Endodermal cell (in vitro differentiated cells): Measurements from ENCODE around the gene CD276. TPM values are rescaled to one million over a fixed set of nuclear protein-coding genes. Genes with fewer than 3 reads are reported as not detected.

Source experiments
- DNase-seq: peaks from one replicate; pipeline ENCODE4 v3.0.0-alpha.2; 2017
- H3K27ac ChIP-seq: 2 replicates; pipeline ENCODE4 v1.5.1; 2013; ENCODE audit warnings: mild to moderate bottlenecking, low read depth, low read length, moderate library complexity
- H3K27me3 ChIP-seq: 2 replicates; pipeline ENCODE4 v1.6.1; 2013; ENCODE audit warnings: mild to moderate bottlenecking, low read length, moderate library complexity; ENCODE audit not compliant: insufficient read depth, control insufficient read depth, poor library complexity, severe bottlenecking
- H3K36me3 ChIP-seq: 2 replicates; pipeline ENCODE4 v1.7.0; 2013; ENCODE audit warnings: mild to moderate bottlenecking, low read length, moderate library complexity; ENCODE audit not compliant: control insufficient read depth, insufficient read depth
- H3K4me1 ChIP-seq: one replicate; pipeline ENCODE4 v1.7.0; 2013; ENCODE audit warnings: low read length; ENCODE audit not compliant: control insufficient read depth, insufficient read depth
- H3K4me3 ChIP-seq: 2 replicates; pipeline ENCODE4 v1.5.1; 2013; ENCODE audit warnings: mild to moderate bottlenecking, low read length, moderate library complexity
- H3K9ac ChIP-seq: 2 replicates; pipeline ENCODE4 v1.6.1; 2013; ENCODE audit warnings: mild to moderate bottlenecking, low read length, moderate library complexity; ENCODE audit not compliant: poor library complexity, severe bottlenecking; ENCODE audit errors: extremely low read depth
- H3K9me3 ChIP-seq: 2 replicates; pipeline ENCODE4 v1.6.1; 2013; ENCODE audit warnings: mild to moderate bottlenecking, low read length, moderate library complexity; ENCODE audit not compliant: control insufficient read depth
- H3K27ac Mint-ChIP-seq: 2 replicates; pipeline ENCODE4 v1.8.0; 2020; ENCODE audit warnings: mixed read lengths
- H3K27me3 Mint-ChIP-seq: 2 replicates; pipeline ENCODE4 v1.8.0; 2021; ENCODE audit warnings: mild to moderate bottlenecking, mixed read lengths; ENCODE audit not compliant: insufficient read depth
- H3K36me3 Mint-ChIP-seq: 2 replicates; pipeline ENCODE4 v1.8.0; 2020; ENCODE audit warnings: low read depth, mixed read lengths
- H3K4me1 Mint-ChIP-seq: 2 replicates; pipeline ENCODE4 v1.8.0; 2020; ENCODE audit warnings: mixed read lengths
- H3K4me3 Mint-ChIP-seq: 2 replicates; pipeline ENCODE4 v1.8.0; 2020; ENCODE audit warnings: mild to moderate bottlenecking, moderate library complexity, mixed read lengths
- H3K9me3 Mint-ChIP-seq: 2 replicates; pipeline ENCODE4 v1.8.0; 2020; ENCODE audit warnings: mild to moderate bottlenecking, mixed read lengths
- WGBS, 2 experiments: methylation state at CpG; one replicate each; pipeline versions ENCODE4 v1.1.5 to v1.1.7; 2013; ENCODE audit warnings: missing lambda C conversion rate in 2 of 2, mixed read lengths in 1 of 2; ENCODE audit not compliant: insufficient coverage in 1 of 2, insufficient read length in 1 of 2; 5-methylcytosine and 5-hydroxymethylcytosine counted together
- total RNA-seq, 2 donors: library from RNA; stranded (reverse); fragmentation: NEBNext Ultra II Directional in 1 of 2; extraction: Animal tissue kit (Norgen Biotek cat#: 25700) in 1 of 2; gene quantifications; 2 replicates in 1 of 2; 3 replicates in 1 of 2; pipeline ENCODE4 v1.2.1, GENCODE V29; 2021
- TF ChIP-seq, protein P1 (sequence below): fragments of 200-600 bp; sonication (generic); conservative IDR thresholded peaks from 2 replicates; pipeline ENCODE4 v1.5.0; 2021; ENCODE audit warnings: antibody characterized with exemption, mild to moderate bottlenecking

The CD276 gene
- total RNA-seq, 2 donors from 2014 or later = 122 to 133 TPM

DNA sequence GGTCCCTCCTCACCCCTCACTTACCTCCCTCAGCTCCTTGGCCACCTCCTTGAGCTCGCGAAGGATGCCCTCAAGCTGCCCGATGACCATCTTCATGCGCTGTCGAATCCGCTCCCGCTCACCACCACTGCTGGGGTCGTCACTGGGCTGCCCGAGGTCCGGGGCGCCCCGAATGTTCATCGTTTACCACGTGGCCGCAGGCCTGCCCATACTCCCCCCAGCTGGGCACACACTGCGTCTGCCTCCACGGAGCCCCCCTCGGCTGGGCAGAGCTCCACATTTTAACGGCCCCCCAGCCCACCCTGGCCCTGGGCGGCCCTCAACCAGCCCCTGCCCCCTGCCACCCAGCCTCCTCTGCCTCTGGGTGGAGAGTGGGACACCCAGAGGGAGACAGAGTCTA is 66.8 kb downstream of the CD276 start:
- Histone ChIP-seq H3K9me3 (no peaks in the 10 kb centered on the region), H3K9ac (no peak overlapping the region), H3K27ac (no peak overlapping the region), H3K27me3 (peaks cover 87% of the 10 kb centered on the region), H3K36me3 (no peaks in the 10 kb centered on the region), H3K4me3 (no peak overlapping the region), H3K4me1 (peaks cover 8% of the 10 kb centered on the region)
- 83 to 86% methylated on average over 10 to 20 of the region's 20 CpGs for WGBS, 2 experiments
- no peak for DNase-seq
- TF ChIP-seq, protein P1, sequence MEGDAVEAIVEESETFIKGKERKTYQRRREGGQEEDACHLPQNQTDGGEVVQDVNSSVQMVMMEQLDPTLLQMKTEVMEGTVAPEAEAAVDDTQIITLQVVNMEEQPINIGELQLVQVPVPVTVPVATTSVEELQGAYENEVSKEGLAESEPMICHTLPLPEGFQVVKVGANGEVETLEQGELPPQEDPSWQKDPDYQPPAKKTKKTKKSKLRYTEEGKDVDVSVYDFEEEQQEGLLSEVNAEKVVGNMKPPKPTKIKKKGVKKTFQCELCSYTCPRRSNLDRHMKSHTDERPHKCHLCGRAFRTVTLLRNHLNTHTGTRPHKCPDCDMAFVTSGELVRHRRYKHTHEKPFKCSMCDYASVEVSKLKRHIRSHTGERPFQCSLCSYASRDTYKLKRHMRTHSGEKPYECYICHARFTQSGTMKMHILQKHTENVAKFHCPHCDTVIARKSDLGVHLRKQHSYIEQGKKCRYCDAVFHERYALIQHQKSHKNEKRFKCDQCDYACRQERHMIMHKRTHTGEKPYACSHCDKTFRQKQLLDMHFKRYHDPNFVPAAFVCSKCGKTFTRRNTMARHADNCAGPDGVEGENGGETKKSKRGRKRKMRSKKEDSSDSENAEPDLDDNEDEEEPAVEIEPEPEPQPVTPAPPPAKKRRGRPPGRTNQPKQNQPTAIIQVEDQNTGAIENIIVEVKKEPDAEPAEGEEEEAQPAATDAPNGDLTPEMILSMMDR = no peak
- Mint-ChIP-seq H3K4me3 (peak overlapping the region; percentile 52), H3K27me3 (peaks cover 76% of the 10 kb centered on the region), H3K9me3 (no peaks in the 10 kb centered on the region), H3K36me3 (no peaks in the 10 kb centered on the region), H3K27ac (no peak overlapping the region), H3K4me1 (peaks cover 32% of the 10 kb centered on the region)

DNA sequence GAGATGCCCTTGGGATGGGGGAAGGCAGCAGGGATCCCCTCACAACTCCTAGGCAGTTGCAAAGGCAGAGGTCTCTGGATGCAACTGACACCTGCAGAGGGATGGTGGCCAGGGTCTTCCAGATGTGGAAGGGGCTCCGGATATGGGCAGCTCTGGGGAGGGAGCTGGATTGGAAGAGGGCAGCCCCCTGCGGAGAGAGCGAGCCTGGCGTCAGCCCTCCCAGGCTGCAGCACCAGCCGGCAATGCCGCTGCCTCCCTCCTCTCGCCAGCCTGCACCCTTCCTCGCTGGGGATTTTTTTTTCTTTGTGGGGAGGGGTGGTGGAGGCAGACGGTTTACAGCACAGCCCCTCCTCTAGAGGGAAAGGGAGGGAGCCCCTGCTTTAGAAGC is 67.3 kb downstream of the CD276 start:
- no peak overlapping the region for H3K9ac ChIP-seq
- no peak overlapping the region for H3K4me3 ChIP-seq

DNA sequence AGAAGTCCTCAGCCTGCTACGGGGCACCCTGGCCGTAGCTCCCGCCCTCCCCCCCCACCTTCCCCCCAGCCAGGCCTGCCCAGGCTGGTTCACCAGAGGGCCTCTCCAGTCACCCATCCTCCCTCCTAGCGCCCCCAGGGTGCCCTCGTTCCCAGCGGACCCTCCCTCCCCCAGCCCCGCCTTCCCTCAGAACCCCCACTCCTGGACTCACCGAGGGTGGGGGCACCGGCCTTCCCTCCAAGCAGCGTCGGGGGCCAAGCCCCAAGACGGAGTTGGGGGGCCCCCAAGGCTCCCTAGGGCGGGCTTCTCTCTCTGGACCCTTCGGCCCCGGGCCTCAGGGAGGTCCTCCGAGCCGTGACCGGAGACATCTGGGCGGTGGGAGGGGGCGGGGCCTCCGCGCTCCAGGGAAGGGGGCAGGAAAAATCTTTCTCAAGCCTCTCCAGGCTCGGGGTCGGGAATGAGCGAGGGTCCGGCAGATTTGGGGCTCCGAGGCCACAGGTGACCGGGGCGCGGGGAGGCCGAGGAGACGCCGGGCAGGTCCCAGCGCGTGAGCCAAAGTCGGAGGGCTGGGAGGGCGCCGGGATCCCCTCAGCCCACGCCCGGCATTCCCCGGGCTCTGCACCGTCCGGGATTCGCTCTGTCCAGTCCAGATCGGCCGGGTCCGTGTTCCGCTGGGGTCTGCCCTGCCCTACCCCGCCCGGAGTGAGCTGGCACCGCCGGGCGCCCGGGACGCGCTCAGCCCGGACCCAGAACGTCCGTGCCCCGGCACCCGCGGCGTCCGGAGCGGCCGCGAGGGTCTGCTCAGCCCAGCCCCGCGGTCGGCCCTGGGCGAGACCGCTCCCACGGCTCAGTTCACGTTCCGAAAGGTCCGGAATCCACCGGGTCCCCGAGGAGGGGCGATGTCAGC is 68.0 kb downstream of the CD276 start:
- H3K9me3 ChIP-seq = no peaks in the 10 kb centered on the region
- Mint-ChIP-seq H3K4me3 (peak overlapping the region; percentile 52), H3K9me3 (no peaks in the 10 kb centered on the region), H3K36me3 (no peaks in the 10 kb centered on the region), H3K27ac (no peak overlapping the region), H3K4me1 (peaks cover 22% of the 10 kb centered on the region), H3K27me3 (peaks cover 64% of the 10 kb centered on the region)
- no peak overlapping the region for H3K9ac ChIP-seq
- TF ChIP-seq, protein P1 = no peak
- H3K4me1 ChIP-seq = peaks cover 6% of the 10 kb centered on the region
- peaks cover 83% of the 10 kb centered on the region for H3K27me3 ChIP-seq
- no peaks in the 10 kb centered on the region for H3K36me3 ChIP-seq
- WGBS, 2 experiments = 0 to 1% methylated on average over 30 to 76 of the region's 79 CpGs
- no peak overlapping the region for H3K27ac ChIP-seq
- peak; percentile 73 for DNase-seq
- H3K4me3 ChIP-seq = peak overlapping the region; percentile 69

More for the DNA sequence above, 67.3 kb downstream of the CD276 start:
- Histone ChIP-seq H3K27me3 (peaks cover 86% of the 10 kb centered on the region), H3K9me3 (no peaks in the 10 kb centered on the region), H3K4me1 (peaks cover 8% of the 10 kb centered on the region), H3K36me3 (no peaks in the 10 kb centered on the region), H3K27ac (no peak overlapping the region)
- Mint-ChIP-seq H3K4me3 (peak overlapping the region; percentile 52), H3K27ac (no peak overlapping the region), H3K36me3 (no peaks in the 10 kb centered on the region), H3K27me3 (peaks cover 70% of the 10 kb centered on the region), H3K4me1 (peaks cover 27% of the 10 kb centered on the region), H3K9me3 (no peaks in the 10 kb centered on the region)
- DNase-seq = no peak
- TF ChIP-seq, protein P1 = no peak
- WGBS, 2 experiments = 15% methylated on average over 8 of the region's 9 CpGs; no CpG with 5 or more reads in 1 of the 2 experiments
